Pons (tissue), 1 donor: ENCODE results near the gene DNAJC22.

Source experiments
- DNase-seq: peaks from one replicate; pipeline ENCODE4 v3.0.0-alpha.2; 2016; ENCODE audit warnings: low spot score

Gene DNAJC22

DNA sequence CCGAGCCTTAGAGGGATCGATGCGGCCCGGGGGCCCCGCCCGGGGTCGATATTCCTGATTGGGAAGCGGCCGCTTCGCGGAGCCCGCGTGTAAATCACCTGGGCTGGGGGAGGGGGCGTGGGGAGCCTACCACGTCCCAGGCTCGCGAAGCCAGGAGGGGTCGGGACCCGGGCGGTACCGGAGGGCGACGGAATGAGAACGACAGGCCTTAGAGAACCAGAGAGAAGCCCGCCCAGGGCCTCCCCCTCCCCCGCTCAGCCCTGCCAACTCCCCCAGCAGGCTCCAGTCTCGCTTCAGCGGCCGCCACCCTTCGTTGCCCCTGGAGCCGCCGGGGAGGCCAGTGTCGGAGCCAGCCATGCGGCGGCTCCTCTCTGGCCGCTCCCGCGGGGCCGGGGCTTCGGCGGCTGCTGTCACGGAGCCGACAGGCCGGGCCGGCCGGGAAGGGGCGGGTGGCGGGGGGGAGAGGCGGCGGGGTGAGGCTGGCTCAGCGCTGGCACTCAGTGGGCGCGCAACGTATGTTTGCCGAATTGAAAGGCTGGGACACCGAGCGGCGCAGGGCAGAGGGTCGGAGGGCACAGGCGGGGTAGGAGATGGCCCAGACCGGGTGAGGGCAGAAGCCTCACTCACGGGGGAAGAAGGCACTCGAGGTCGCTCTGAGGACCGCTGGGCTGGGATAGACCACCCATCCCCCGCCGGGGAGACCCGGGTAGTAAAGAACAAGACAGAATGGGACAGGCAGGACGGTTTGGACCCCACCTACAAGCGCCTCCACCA, 1.4 kb upstream of the DNAJC22 start:
- DNase-seq, result no peak

DNA sequence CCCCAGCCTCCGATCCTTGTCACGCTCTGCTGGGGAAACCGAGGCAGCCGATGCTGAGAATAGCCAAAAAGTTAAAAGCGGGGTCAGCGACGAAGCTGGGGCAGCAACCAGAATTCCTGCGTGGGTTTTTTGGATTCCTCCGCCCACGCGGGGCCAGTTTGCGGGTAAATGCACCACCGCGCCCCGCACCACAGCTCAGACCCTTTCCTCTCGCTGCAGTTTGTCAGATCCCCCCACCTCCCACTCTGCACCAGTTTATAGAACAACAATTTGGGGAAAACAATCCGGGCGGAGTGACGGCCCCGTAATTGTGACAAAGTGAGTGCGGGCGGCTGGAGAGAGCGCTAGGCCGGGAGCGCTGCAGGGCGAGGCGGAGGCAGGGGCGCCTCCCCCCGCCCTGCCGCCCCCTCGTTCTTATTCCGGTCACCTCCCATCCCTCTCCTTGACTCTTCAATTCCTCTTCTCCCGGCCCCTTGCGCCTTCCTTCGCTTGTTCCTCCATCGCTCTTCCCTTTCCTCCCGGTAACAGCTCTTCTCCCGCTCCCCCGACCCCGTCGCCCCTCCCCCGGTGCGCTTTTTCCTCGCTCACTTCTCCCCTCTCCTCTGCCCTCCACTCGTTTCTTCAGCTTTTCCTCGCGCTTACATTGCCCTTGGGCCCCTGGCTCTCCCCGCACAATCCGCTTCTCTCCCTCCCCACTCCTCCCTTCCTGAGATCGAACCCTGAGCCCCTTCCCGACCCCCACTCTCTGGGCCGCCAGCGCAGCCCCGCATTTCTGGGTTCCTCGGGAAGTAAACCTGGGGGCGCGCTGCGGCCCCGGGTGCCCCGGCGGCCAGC, 646 bp upstream of the DNAJC22 start:
- DNase-seq, result no peak

DNA sequence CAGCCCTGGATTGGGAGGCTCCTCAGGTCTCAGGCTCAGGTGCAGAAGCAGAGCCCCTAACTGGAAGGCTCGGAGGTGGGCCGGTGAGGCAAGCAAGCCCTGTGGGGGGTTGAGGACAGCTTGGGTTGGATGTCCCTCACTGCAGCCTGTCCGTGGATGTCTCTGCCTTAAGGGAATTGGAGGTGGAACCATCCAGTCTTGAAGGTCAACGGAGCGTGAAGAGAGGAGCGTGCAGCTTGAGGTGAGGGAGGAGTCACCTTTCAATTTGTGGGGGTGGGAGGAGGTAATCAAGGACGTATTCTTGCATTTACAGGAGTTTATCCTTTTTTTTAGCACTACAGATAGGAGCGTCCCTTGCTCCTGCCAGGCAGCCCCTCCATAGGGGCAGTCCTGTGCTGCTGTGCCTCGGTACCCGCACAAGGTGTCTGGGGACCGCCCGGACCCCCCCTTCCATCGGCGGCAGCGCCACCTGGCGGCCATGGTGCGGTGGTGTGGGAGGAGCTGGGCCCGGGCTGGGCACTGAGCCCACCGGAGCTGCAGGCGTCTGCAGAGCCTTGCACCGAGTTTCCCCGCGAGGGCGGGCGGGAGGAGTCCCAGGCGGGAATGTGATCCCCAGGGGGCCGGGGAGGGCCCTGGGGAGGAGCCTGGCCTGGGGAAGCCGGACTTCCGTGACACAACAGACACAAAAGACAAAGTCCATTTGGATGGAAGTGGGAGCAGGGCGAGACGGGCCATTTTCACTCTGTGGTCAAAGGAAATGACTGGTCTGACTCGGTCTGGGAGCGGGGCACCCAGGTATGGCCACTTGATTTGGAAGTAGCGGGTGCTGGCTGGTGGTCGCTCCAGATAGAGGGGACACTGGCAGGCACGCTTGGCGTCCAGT, 864 bp downstream of the DNAJC22 start:
- DNase-seq, result peak; percentile 93

DNA sequence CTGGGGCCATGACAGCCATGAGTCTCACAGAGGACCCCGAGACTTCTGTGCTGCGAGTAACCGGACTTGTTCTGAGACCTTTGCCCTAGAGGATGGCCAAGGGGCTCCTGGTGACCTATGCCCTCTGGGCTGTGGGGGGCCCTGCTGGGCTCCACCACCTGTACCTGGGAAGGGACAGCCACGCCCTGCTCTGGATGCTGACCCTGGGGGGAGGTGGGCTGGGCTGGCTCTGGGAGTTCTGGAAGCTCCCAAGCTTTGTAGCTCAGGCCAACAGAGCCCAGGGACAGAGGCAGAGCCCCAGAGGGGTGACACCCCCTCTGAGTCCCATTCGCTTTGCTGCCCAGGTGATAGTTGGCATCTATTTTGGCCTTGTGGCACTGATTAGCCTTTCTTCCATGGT, 2.1 kb downstream of the DNAJC22 start:
- no peak for DNase-seq

DNA sequence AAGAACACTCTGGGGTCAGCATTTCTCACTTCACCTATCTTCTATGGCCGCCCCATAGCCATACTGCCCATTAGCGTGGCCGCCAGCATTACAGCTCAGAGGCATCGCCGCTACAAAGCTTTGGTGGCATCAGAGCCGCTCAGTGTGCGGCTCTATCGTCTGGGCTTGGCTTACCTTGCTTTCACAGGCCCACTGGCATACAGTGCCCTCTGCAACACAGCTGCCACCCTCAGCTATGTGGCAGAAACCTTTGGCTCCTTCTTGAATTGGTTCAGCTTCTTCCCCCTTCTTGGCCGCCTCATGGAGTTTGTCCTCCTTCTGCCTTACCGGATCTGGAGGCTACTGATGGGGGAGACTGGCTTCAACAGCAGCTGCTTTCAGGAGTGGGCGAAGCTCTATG, 2.6 kb downstream of the DNAJC22 start:
- DNase-seq, result no peak

DNA sequence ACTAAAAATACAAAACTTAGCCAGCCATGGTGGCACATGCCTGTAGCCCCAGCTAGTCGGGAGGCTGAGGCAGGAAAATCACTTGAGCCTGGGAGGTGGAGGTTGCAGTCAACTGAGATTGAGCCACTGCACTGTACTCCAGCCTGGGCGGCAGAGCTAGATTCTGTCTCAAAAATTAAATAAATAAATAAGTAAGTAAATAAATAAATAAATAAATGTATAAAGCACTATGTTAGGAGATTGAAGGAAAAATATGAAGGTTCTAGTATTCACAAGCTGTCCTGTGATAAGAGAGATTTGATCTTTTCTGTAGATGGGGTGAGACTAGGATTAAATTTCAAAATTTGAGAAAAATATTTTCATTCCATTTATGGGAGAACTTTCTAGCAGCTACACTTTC, 5.7 kb downstream of the DNAJC22 start:
- no peak for DNase-seq

DNA sequence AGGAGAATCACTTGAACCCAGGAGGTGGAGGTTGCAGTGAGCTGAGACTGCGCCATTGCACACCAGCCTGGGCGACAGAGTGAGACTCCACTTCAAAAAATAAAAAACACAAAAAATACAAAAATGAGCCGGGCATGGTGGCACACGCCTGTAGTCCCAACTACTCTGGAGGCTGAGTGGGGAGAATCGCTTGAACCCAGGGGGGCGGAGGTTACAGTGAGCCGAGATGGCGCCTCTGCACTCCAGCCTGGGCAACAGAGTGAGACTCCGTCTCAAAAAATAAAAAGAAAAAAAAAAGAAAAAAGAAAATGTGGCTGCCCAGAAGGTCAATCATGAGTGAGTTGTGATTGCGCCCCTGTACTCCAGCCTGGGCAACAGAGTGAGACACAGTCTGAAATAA, 9.2 kb downstream of the DNAJC22 start:
- DNase-seq, result no peak

DNA sequence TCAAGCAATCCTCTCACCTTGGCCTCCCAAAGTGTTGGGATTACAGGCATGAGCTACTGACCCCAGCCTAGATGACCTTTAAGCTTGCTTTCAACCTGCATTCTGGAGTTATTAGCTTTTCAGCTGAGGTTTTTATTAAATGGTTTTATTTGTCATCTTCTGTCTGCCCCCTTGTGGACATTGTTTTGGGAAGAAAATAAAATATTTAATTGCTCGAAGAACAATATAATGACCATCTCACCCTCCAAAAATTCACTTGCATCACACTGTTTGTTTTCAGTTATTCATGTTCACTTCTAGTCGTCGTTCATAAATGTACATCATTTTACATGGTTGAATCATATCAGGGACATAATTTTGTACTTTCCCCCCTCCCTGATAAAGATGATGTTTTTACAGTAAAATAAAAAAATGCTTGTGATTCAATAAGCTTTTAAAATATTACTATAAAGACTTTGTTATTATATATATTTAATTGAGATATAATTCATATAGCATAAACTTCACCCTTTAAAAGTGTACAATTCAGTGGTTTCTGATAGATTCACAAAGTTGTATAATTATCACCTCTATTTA, 10.5 kb downstream of the DNAJC22 start:
- DNase-seq, result peak; percentile 52

DNA sequence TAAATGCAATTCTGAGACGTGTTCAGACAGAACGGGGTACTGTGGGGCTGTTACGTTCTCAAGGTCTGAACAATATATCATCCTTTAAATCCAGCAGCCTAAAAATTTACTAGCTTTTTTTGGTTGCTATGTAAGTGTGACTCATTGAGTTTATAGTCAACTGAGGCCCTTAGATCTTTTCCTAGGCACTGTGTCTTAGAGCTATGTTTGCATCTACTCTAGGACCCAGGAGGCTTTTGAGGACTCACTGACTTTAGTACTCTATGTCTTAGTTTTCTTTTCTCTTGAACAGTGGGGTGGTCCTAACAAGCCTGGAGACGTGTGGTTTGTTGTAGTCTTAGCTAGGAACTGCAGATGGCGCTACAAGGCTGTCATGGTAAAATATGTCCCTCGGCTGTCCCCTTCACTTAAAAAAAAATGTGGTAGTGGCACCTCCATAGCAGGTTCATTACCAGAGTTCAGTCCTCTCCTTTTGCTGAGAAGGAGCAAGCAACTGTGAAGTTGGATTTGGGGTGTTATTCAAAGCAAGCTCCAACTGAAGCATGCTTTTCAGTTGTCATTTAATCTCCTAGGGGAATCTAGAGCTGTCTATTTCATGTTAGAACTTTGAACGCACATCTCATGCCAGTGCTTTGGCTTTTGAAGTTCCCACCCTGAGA, 11.9 kb downstream of the DNAJC22 start:
- DNase-seq, result peak; percentile 75

DNA sequence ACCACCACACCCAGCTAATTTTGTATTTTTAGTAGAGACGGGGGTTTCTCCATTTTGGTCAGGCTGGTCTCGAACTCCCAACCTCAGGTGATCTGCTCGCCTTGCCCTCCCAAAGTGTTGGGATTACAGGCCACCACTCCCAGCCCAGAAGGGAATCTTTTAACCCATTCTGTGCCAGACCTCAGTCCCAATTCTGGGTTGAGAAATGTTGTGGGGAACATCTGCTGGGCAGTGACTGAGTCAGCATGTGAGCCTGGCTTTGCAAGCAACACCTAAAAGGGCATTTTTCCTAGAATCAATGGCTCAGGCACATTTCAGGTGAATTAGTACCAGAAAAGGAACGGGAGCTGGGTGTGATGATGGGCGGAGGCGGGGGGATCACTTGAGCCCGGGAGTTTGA, 13.0 kb downstream of the DNAJC22 start:
- no peak for DNase-seq

DNA sequence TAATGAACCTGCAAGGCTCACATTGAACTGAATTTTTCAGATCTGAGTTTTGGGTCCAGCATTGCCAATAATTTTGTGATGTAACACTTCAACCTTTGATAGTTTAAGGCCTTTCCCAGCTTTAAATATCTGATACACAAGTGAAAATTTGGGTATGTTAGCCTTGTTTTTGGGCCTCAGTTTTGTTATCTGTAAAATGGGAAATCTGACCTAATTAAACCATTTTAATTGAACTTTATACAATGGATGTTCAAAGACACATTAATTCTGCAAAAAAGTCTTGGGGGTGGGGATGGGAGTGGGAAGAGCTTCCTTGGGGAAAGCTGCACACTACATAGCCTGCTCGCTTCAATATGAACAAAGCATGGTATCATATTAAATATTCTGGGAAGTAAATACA, 15.4 kb downstream of the DNAJC22 start:
- DNase-seq, result no peak

DNA sequence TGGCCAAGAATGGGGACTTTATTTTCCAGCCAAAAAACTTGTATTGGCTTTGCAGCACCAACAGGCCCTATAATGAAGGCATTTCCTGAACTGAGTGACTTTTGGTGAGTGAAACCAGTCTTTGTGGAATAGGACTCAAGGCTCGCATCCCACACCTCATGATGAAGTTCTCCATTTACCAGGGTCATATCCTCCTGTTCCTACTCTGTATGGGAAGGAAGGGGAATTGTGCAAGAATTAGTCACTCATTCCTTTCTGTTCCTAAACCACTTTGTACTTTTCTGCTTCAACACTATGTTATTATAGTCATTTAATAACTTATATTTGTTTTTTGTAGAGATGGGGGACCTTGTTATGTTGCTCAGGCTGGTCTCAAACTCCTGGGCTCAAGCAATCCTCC, 18.3 kb downstream of the DNAJC22 start:
- no peak for DNase-seq

DNA sequence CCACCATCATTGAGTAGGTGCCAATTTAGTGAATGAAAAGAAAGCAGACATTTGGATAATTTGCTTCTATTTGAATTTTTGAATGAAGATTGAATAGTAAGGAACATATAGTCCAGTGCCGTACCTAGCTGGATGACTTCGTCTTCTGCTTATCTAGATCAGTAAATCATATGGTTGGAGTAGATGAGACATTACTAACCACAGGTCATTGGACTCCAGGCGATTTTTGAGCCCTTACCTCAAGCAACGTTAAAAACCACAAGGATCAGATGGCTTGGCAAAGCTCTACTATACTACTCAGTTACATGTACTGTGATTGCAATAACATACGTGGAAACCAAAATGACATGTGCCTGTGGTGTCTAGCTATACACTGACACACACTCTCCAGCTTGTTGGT, 18.9 kb downstream of the DNAJC22 start:
- no peak for DNase-seq

DNA sequence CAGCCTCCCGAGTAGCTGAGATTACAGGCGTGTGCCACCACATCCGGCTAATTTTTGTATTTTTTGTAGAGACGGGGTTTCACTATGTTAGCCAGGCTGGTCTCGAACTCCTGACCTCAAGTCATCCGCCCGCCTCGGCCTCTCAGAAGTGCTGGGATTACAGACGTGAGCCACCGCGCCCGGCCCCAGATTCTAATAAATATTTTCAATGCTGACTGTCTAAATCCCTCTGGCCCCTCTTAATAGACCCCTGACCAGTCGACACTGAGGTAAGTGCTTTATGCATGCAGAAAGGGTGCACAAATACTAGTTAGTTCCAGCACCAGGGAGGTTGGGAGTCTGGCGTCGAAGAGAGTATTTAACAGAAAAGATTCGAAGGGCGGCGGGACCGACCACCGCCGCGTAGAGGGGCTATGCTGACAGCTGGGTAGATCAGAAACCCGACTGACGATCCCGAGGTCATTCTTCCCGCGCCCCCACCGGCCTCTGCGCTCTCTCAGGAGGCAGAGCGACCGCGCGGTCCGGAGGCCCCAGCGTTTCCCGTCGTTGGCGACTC, 19.5 kb downstream of the DNAJC22 start:
- DNase-seq, result no peak

DNA sequence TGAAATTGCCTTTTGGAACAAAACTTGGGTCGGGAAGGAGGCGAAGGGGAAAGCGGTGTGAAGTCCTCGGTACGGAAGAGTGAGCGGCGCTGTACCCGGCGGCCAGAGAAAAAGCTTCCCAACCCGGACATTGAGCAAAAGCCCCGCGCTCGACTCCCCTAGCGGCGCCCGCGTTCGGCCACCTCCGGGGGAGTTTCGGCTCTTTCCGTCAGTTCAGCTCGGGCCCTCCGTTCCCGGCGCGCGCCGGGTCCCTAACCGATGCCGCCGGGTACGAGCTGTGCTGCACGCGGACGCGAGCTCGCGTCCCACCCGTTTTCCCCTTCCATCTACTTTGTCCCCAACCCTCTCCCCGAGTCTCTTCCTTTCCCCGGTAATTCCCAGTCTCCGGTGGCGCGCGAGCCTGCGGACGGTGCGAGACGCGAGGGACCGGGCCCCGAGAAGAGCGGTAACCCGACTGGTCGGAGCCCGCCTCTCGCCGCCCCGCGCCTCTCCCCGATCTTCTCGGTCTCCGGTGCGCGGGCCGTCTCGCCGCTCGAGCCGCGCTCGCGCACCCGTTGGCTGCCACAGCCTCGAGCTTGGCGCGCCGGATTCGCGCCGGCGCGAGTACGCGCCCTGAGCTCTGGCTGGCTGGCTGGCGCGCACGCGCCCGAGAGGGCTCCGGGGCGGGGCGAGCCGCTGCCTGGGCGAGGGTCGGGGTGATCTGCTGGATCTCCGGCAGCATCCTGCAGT, 20.1 kb downstream of the DNAJC22 start:
- peak; percentile 71 for DNase-seq

DNA sequence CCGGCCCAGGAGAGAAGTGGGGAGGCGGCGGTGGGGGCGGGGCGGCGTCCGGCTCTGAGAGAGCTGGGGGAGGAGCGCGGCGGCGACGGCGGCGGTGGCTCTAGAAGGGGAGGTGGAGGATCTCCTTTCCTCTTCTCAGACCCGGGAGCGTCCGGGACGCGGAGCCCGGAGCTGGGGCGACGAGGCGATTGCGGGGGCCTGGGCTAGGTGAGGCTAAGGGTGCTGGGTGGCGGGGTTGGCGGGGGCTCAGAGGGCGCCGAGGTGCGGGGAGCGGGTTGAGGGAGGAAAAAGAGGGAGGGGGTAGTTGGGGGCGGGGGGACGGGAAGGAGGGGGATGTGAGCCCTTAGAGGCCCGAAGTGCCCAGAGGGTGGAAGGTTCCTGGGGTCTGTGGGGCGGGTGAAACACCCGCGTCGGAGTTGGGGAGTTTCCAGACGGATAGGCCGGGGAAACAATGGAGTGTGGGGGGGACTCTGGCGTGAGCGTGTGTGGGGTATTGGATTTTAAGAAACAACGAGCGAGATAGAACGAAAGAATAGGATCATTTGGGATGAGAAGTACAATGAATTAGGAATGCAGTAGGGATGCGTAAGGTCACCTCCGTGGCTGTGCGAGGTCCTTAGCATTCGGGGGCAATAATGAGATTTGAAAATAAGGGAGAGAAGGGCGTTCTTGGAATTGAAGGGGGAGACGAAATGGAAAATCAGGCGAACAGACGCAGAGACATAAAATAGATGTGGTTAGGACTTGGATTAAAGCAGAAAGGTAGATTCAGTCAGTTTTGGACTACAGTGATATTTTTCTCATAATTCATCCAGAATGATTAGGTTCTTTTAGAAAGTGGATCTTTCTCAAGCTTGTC, 20.9 kb downstream of the DNAJC22 start, which contains the start of gene SPATS2:
SPATS2 (plus strand) TSS at position 82 of the 859 bp plus-strand sequence. CDS start 93,551 bp downstream, outside the sequence.
- DNase-seq, result no peak

DNA sequence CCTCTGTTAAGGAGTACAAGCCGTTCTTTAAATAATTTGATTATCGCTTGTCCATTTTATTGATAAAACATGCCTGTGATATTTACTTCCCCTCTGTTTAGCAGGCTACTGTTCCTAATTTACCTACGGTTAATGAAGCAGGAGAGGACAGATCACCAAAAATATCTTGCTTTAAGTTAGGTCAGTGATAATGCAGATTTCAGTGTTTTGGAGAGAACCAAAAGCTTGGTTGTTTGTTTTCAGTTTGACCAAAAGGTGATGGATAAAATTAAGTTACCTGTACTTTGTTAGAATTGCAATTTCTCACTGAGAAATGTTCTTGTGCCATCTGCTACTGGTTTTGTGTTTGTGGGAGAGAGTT, 21.5 kb downstream of the DNAJC22 start:
- DNase-seq, result no peak

DNA sequence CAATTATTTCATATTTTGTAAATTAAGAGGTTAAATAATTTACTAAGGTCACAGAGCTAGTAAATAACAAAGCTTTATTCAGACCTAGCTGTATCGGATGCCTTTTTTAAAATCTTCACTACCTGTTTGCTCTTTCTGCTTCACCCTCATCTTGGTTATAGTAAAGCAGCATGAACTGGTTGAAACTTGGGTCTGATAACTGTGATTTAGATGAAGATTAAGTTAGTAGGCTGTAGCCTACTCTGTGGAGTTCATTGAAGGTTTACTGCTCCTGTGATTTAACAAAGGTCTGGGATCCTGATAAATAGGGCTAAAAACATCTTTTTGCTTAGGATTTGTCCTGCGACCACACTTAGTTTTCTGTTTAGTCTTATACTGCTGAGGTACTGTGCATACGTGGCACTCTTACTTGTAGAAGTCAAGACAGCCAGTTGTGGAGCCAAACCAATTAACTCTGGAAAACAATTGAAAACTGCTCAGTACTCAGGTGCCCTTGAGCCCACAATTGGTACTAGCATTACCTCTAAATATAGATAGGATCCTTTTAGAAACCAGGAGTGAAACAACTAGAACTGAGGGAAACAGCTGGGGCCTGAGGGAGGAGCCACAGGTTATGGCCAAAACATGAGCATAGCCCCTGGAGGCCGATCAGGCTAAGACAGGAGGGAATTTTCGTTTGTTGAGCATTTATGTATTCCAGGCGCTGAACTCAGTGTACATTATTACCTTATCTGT, 22.9 kb downstream of the DNAJC22 start:
- no peak for DNase-seq

DNA sequence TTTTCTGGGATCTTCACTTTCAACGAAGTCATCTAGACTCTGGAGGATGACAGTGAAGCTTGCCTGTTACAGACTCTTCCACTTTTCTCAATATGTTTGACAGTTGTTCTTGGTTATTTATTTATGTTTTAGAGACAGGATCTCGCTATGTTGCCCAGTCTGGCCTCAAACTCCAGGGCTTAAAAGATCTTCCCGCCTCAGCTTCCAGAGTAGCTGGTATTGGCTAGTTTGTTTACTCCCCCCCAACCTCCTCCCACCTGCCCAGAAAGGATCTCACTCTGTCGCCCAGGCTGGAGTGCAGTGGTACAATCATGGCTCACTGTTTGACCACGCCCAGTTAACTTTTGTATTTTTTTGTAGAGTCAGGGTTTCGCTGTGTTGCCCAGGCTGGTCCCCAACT, 23.9 kb downstream of the DNAJC22 start:
- no peak for DNase-seq
